Measurements from ENCODE around the gene CCDC85A.
"Not testable (repeated sequence)": the region's sequence is repeated elsewhere in the genome, so short reads cannot be mapped to it uniquely, and the experiment has no call there.

The CCDC85A gene

DNA sequence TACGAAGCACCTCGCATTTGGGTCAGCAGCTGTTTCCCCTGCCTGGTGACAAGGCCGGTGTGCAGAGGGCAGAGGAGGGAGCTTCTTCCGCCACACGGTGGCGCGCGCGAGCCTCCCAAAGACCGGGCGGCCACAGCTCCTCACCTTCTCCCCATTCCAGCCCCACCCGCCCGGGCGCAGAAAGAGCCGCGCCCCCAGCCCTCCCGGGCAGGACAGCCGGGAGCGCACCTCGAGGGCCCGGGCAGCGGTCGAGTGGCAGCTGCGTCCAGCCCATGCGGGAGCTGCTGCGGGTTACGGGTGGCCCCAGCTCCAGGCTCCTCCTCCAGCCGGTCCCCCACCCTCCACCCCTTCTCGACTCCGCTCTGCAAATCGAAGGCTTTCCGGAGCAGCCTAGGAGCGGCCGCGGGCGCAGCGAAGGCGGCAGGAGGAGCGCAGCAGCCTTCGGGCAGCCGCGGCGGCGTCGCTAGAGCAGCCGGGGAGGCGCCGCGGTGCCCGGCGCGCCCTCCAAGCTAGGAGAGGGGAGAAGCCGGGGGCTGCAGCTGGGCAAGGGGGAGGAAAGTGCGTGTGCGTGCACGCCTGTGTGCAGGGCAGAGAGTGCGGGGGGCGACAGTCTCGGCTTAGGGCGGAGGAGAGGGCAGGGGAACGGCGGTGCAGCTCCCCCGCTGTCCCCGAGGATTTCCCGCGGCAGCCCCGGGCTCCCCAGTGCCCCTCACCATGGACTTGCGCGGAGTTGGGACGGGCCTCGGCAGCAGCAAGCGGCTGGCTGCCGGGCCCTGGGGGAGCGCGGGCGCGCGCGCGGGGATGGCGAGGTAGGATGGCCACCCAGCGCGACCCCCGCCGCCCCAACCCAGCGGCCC lies at the start of gene CCDC85A:
CCDC85A (plus strand) TSS at position 348 of the 857 bp plus-strand sequence. CDS start 635 bp downstream, outside the sequence.
- peak; percentile 9 to 37 (median 20) for DNase-seq

GRCh38 chr2:56134861-56135260 lies 48.9 kb upstream of the CCDC85A start:
- no peak for DNase-seq

GRCh38 chr2:56142497-56143061 lies 41.2 kb upstream of the CCDC85A start:
- not testable (repeated sequence) for DNase-seq

- no peak for DNase-seq
Measured at GRCh38 chr2:56147907-56148306, 35.9 kb upstream of the CCDC85A start.

DNA sequence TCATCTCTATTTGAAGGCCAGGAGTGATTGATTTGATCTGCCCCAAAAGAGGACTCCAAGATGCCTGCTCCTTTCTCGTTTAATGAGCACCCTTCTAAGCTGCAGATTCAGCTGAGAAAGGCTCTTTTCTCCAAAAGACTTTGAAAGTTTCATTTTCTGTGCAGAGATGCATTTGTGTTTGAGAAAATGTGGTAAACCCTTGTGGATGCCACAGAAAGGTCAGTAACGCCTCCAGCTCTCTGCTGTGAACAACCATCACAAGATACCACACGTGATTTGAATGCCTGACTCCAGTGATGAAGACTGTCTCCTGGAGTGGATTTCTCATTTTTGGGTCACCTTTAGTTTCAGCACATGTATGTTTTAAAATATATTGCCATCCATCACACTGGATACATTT lies 35.0 kb upstream of the CCDC85A start:
- DNase-seq: no peak

GRCh38 chr2:56151841-56152240 lies 31.9 kb upstream of the CCDC85A start:
- no peak for DNase-seq

GRCh38 chr2:56155188-56155587 lies 28.6 kb upstream of the CCDC85A start:
- DNase-seq: no peak

DNA sequence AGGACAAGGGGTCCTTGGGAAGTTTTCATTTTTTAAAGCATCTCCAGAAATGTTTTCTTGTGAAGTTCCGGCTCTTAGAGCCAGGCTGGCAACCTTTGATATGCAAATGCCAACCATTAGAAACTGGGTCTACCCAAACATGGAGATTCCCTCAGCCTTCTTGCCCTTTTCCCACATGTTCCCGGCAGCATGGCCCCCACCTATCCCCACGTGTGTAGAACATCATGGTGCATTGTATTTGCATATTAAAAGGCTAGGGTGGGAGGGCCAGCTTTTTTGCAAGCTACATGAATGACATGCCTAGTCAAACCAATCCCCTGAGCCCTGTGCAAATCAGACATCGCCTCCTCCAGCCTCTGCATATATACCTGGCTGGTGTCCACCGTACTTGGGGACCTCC lies 23.9 kb upstream of the CCDC85A start:
- DNase-seq: not testable (repeated sequence)

DNA sequence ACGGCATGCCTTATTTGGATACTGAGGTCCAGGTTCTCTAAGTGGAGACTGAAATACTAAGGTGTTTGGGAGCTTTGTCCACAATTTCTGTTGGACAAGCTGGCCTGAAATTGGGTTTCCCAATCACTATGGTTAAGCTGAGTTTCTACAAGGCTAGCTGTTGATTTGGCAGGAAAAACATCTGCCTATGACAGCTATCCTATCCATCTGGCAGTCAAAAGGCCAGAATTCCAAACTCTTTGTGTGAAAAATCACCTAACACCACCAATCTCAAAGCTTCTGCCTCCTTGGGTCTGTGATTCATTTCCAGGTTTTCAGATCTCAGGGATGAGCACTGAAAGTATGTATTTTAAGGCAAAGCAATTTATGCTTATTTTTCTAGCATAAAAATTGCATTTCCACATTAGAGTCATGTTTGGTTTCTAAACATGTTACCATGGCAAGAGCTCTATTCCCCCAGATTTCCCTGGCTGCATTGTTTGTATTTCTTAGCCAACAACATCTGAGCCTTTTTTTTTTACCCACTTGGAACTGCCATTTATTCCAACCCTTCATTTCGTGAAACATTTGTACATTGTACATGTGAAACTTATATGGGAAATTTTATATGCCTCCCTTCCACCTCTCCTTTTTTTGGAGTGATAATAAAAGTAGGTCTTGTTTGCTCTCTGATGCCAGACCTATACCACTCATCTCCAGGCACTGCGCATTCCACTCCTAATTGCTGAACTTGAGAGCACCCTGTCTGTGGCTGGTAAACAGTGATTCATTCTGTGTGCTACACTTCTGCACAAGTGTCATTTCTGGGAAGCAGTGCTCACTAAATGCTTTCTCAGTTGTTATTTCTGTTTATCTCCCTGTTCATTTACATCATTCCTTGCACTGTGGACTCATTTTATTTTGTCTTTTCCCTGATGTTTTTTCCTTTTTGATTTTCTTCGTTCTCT lies 15.9 kb upstream of the CCDC85A start:
- no peak for DNase-seq

- no peak for DNase-seq
Measured at GRCh38 chr2:56169521-56169920, 14.3 kb upstream of the CCDC85A start.

- no peak for DNase-seq
Measured at GRCh38 chr2:56170504-56170903, 13.3 kb upstream of the CCDC85A start.

DNA sequence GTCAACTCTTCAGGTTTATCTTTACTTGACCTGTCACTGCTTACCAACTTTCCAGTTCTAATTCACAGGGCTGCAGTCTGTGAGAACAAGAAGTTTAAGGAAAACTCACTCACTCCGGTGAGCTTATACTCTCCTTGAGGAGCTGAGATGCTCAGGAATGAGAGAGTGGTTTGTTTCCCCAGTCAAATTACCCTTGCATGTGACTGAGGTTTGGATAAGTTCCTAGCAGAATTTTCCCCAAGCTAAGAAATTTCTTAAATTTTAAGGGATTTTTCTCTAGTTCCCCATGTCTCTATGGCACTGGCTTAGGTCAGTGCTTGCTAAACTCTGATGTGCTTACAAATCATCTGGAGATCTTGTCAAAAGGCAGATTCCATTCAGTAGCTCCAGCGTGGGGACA lies 12.8 kb upstream of the CCDC85A start:
- DNase-seq: no peak

DNA sequence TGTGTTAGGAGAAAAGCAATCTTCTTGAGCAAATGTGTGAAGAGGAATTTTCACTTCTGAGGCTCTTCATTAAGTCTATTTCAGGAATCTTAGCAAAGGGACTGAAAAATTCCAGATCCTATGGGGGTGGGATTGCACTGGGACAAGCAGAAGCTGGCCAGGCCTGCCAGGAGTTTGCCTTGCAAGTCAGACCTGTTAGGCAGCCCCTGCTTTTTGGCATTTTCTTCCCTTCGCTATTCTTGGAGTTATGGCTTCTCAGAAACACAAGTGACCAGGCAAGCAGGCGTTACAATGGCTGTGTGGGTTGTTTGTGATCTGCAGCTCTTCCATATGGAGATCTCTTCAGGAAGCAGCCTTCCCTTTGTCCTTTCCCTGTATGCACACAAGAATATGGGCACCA lies 8.0 kb upstream of the CCDC85A start:
- DNase-seq: no peak

- no peak for DNase-seq
Measured at GRCh38 chr2:56177420-56178220, 6.2 kb upstream of the CCDC85A start.

GRCh38 chr2:56179931-56180330 lies 3.9 kb upstream of the CCDC85A start:
- DNase-seq: no peak

DNA sequence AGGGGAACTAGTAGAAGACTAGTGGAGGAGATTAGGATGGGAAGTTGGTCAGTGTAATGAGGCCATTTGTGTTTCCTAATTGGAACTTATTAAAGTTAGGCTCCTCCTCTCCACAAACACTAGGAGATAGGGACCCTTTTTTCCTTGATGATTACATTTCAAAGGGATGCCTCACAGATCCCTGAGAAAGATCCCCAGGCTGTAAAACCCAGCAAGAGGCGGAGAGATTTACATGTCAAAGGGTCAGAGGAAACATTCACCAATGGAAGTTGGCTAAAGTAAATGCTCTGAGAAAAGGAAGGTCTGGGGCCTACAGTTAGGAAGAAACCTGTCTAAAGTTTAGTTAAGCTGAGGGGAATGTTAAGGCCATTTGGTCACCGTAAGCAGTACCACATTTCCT lies 1.4 kb upstream of the CCDC85A start:
- DNase-seq: no peak

- DNase-seq: no peak
Measured at GRCh38 chr2:56184500-56185011, 766 bp downstream of the CCDC85A start.

DNA sequence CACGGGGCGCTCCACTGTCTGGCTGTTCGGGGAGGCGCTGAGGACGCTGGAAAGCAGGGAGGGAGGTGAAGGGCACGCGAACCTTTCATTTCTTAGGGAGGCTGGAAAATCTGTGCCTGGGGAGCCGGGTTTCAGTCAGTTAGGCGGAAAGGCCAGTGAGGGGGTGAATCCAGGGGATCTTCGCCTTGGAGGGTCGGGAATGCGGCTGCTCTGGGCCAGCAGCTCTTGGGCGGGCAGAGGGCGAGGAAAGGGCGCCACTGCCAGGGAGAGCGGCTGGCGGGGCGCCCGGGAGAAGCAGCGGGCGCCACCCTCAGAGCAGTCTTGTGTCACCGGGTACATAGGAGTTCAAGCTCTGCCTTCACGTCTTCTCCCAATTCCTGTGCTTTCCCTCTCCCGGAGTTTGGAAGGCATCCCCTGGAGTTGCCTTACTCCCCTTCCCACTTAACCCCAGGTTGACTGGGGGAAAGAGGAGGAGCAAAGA lies 1.4 kb downstream of the CCDC85A start:
- no peak for DNase-seq

GRCh38 chr2:56185582-56186046 lies 1.8 kb downstream of the CCDC85A start:
- no peak for DNase-seq

GRCh38 chr2:56191617-56192016 lies 7.8 kb downstream of the CCDC85A start:
- no peak for DNase-seq

DNA sequence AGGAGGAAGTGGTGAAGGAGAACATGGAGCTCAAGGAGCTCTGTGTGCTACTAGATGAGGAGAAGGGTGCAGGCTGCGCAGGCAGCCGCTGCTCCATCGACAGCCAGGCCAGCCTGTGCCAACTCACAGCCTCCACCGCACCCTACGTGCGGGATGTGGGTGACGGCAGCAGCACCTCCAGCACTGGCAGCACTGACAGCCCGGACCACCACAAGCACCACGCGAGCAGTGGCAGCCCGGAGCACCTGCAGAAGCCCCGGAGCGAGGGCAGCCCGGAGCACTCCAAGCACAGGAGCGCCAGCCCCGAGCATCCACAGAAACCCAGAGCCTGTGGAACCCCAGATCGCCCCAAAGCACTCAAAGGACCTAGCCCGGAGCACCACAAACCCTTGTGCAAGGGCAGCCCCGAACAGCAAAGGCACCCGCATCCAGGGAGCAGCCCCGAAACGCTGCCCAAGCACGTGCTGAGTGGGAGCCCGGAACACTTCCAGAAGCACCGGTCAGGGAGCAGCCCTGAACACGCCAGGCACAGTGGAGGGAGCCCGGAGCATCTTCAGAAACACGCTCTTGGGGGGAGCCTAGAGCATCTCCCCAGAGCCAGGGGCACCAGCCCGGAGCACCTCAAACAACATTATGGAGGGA lies 9.0 kb downstream of the CCDC85A start:
- no peak for DNase-seq

Data from activated CD4-positive, CD25-positive, alpha-beta regulatory T cell (primary cell).